Measurements from ENCODE around the gene LOXHD1.

DNA sequence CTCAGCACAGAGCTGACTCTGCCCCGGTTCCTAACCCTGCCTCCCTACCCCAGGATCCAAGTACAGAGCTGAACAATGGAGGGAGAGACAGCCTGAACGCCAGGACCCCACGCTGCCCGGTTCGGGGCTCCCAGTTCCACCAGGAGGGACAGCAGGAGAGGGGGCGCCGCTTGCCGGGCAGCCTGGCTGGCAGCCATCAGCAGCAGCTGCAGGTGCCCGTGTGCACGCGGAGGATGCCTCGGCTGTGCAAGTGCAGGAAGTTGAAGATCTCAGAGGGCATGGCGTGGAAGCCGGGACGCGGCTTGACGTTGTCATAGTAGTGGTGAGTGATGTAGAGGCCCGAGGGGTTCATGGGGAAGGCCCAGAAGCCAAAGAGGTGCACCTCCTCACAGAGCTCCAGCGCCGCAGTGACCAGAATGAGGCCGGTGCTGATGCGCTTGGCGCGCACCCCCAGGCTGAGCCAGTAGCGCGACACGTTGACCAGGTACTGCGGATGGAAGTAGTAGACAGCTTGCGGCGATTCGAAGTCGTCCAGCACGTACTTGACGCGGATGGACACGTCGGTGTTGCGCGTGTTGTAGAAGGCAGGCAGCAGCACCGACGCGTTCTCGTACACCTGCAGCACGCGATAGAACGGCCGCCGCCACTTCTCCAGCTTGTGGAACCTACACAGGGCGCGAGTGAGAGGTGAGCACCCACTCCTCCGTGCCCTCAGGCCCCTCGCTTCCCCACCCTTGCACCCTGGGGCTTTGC lies 23.0 kb upstream of the LOXHD1 start:
- TF ChIP-seq, protein P1, sequence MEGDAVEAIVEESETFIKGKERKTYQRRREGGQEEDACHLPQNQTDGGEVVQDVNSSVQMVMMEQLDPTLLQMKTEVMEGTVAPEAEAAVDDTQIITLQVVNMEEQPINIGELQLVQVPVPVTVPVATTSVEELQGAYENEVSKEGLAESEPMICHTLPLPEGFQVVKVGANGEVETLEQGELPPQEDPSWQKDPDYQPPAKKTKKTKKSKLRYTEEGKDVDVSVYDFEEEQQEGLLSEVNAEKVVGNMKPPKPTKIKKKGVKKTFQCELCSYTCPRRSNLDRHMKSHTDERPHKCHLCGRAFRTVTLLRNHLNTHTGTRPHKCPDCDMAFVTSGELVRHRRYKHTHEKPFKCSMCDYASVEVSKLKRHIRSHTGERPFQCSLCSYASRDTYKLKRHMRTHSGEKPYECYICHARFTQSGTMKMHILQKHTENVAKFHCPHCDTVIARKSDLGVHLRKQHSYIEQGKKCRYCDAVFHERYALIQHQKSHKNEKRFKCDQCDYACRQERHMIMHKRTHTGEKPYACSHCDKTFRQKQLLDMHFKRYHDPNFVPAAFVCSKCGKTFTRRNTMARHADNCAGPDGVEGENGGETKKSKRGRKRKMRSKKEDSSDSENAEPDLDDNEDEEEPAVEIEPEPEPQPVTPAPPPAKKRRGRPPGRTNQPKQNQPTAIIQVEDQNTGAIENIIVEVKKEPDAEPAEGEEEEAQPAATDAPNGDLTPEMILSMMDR (IDR thresholded peaks at IDR 0.05) = no peak
- no peak for TF ChIP-seq POLR2A (IDR thresholded peaks at IDR 0.05)

Measured in uterus (tissue), 2 donors.